ENCODE measurements around the gene RAET1E.
"Not testable (repeated sequence)": the region's sequence is repeated elsewhere in the genome, so short reads cannot be mapped to it uniquely, and the experiment has no call there.

RAET1E gene

GRCh38 chr6:149897855-149898744 lies at the start of gene RAET1E:
TSS of gene RAET1E (minus strand) at chr6:149898113. CDS start at chr6:149890901, 7,212 bp downstream.
- TF ChIP-seq CTCF (IDR thresholded peaks at IDR 0.05; ENCODE audit: low read depth, low read length), result no peak
- peak within 1 kb of the TSS; percentile 53 for H3K4me3 ChIP-seq (ENCODE audit: low read depth, low read length)

- not testable (repeated sequence) for H3K4me3 ChIP-seq (ENCODE audit: low read depth, low read length)
Observed at GRCh38 chr6:149947533-149947932, 49.6 kb upstream of the RAET1E start.

- H3K4me3 ChIP-seq (ENCODE audit: low read depth, low read length), result not testable (repeated sequence)
Observed at GRCh38 chr6:149946631-149947030, 48.7 kb upstream of the RAET1E start.

- H3K4me3 ChIP-seq (ENCODE audit: low read depth, low read length), result not testable (repeated sequence)
Observed at GRCh38 chr6:149945276-149945675, 47.4 kb upstream of the RAET1E start.

- H3K4me3 ChIP-seq (ENCODE audit: low read depth, low read length), result not testable (repeated sequence)
Observed at GRCh38 chr6:149943321-149943720, 45.4 kb upstream of the RAET1E start.

GRCh38 chr6:149942461-149942829 lies 44.5 kb upstream of the RAET1E start:
- H3K4me3 ChIP-seq (ENCODE audit: low read depth, low read length), result peak overlapping the region; percentile 81
- TF ChIP-seq CTCF (IDR thresholded peaks at IDR 0.05; ENCODE audit: low read depth, low read length), result no peak

- peak within 1 kb of the TSS; percentile 81 for H3K4me3 ChIP-seq (ENCODE audit: low read depth, low read length)
- TF ChIP-seq CTCF (IDR thresholded peaks at IDR 0.05; ENCODE audit: low read depth, low read length), result no peak
Observed at GRCh38 chr6:149941583-149942460, 43.9 kb upstream of the RAET1E start, which contains the start of gene ULBP2. TSS of gene ULBP2 (plus strand) at chr6:149942014. CDS start at chr6:149942073, 59 bp downstream.

GRCh38 chr6:149940672-149940982 lies 42.7 kb upstream of the RAET1E start:
- TF ChIP-seq CTCF (IDR thresholded peaks at IDR 0.05; ENCODE audit: low read depth, low read length), result no peak
- H3K4me3 ChIP-seq (ENCODE audit: low read depth, low read length), result no peak overlapping the region

- TF ChIP-seq CTCF (IDR thresholded peaks at IDR 0.05; ENCODE audit: low read depth, low read length), result no peak
- H3K4me3 ChIP-seq (ENCODE audit: low read depth, low read length), result no peak overlapping the region
Observed at GRCh38 chr6:149939909-149940671, 42.2 kb upstream of the RAET1E start.
